Stimulated activated CD4-positive, alpha-beta T cell treated with anti-CD3 and anti-CD28 coated beads, Interleukin-1b, Interleukin-23, amount 100 ng/mL, for 1 hour (primary cell): ENCODE measurements around the gene FRA10AC1.

ENCODE experiments used
- DNase-seq, 2 donors: peaks; one replicate each; pipeline ENCODE4 v3.0.0-alpha.2; 2020; ENCODE audit warnings: low read depth in 2 of 2

Gene FRA10AC1

DNA sequence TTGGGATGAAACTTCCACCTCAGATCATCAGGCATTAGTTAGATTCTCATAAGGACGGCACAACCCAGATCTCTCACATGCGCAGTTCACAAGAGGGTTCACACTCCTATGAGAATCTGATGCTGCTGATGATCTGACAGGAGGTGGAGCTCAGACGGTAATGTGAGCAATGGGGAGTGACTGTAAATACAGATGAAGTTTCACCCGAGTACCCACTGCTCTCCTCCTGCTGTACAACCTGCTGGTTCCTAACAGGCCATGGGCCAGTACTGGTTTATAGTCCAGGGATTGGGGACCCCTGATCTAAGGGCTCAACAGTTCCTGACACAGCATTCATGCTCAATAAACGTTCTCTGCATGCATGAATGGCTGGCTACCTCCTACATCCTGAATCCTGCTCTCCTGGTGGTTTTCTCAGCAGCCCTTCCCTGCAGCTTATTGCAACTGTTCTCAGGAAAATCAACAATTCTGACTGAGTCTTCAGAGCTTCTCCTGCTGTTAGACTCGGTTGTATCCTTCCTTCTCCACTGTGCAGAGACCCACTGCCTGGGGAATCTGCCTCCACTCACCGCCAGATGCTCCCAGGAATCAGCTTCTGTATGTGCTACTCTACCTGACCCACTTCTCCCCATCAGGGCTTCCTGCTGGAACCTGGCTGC lies 72.6 kb downstream of the FRA10AC1 start:
- DNase-seq = no peak

DNA sequence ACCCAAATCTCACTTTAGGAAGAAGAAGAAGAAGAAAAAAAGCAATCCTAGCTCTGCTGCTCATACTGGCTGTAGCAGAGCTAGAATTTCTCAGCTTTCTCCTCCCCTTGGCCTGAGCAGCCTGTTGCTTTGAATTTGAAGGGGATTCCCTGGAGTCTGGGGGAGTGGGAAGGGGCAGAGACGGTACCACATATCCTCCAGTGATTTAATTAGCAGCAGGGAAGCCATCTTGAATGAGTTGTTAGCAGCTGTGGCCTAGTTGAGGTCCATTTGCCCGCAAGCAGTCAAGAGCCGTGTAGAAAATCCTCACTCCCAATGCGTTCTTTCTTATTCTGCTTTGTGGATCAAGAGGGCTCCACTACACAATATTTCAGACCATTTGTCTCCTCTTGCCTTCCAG lies 73.5 kb downstream of the FRA10AC1 start:
- no peak for DNase-seq

DNA sequence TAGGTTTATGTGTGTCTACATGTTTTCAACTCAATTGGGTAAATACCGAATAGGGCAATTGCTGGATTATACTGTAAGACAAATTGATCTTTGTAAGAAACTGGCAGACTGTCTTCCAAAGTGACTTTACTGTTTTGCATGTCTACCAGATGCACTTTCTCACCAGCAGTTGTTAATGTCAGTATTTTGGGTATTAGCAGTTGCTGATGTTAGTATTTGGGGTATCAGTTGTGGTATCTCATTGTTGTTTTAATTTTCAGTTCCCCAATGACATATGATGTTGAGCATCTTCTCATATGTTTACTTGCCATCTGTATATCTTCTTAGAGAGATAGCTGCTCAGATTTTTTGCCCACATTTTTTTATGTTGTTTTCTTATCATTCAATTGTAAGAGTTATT lies 79.5 kb downstream of the FRA10AC1 start:
- DNase-seq = no peak

DNA sequence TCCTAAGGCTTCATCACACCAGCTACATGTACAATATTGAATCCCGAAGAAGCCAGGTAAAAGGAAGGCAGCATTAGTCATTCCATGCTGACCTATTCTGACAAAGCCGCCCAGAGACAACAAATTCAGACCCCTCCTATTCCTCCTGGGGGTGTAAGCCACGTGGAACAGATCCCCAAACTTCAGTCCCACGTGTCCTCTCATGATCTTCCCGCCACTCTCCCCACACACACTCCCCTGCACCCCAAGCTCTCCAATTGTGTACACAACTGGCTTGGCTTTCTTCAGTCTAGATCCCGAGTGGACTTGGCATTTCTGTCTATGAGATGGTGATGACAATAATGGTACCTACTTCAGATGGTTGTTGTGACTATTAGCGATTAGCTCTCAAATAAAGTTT lies 81.5 kb downstream of the FRA10AC1 start:
- no peak for DNase-seq
